ENCODE measurements around the gene SCP2. TPM values are rescaled to one million over a fixed set of nuclear protein-coding genes. Genes with fewer than 3 reads are reported as not detected.

Gene SCP2
- total RNA-seq, 4 donors from 2014 or later = 97.8 to 194 (median 118) TPM

- Histone ChIP-seq H3K27me3 (no peaks in the 10 kb centered on the region), H3K4me1 (peaks cover 8 to 32% (median 13%) of the 10 kb centered on the region in 3 donors), H3K27ac (peak overlapping the region; percentile 69 to 83 (median 80)), H3K36me3 (no peaks in the 10 kb centered on the region), H3K9me3 (no peaks in the 10 kb centered on the region), H3K4me3 (peak overlapping the region; percentile 66 to 88 (median 76))
- intact Hi-C loops (cut with DNase I) = no loop called here
- 19 to 27% methylated on average over 7 to 8 of the region's 12 CpGs for WGBS, 2 donors
- no peak for DNase-seq
- TF ChIP-seq CTCF (IDR thresholded peaks at IDR 0.05) = no peak
- no peak for TF ChIP-seq POLR2A (IDR thresholded peaks at IDR 0.05)
Measured at GRCh38 chr1:52926864-52927211, 238 bp upstream of the SCP2 start.

GRCh38 chr1:52928015-52928404 is 934 bp downstream of the SCP2 start:
- Histone ChIP-seq H3K4me1 (peaks cover 8 to 27% (median 13%) of the 10 kb centered on the region in 3 donors), H3K9me3 (no peaks in the 10 kb centered on the region), H3K27me3 (no peaks in the 10 kb centered on the region), H3K27ac (peak overlapping the region in 3 of 4 donors; percentile 79 to 83 (median 82)), H3K4me3 (peak overlapping the region; percentile 66 to 88 (median 76)), H3K36me3 (no peaks in the 10 kb centered on the region)
- TF ChIP-seq POLR2A (IDR thresholded peaks at IDR 0.05) (no peak), CTCF (IDR thresholded peaks at IDR 0.05) (no peak)
- WGBS, 2 donors = 22 to 24% methylated on average over 13 to 15 of the region's 15 CpGs
- intact Hi-C loops (cut with DNase I) = no loop called here
- DNase-seq = no peak

GRCh38 chr1:52929019-52929418 is 1.9 kb downstream of the SCP2 start:
- Histone ChIP-seq H3K36me3 (no peaks in the 10 kb centered on the region), H3K4me1 (peaks cover 8 to 27% (median 13%) of the 10 kb centered on the region in 3 donors), H3K27ac (no peak overlapping the region), H3K9me3 (no peaks in the 10 kb centered on the region), H3K27me3 (no peaks in the 10 kb centered on the region), H3K4me3 (no peak overlapping the region)
- TF ChIP-seq CTCF (IDR thresholded peaks at IDR 0.05) (no peak), POLR2A (IDR thresholded peaks at IDR 0.05) (no peak)
- 91 to 97% methylated on average over 4 of the region's 4 CpGs for WGBS, 2 donors
- intact Hi-C loops (cut with DNase I) = no loop called here
- DNase-seq = no peak

DNA sequence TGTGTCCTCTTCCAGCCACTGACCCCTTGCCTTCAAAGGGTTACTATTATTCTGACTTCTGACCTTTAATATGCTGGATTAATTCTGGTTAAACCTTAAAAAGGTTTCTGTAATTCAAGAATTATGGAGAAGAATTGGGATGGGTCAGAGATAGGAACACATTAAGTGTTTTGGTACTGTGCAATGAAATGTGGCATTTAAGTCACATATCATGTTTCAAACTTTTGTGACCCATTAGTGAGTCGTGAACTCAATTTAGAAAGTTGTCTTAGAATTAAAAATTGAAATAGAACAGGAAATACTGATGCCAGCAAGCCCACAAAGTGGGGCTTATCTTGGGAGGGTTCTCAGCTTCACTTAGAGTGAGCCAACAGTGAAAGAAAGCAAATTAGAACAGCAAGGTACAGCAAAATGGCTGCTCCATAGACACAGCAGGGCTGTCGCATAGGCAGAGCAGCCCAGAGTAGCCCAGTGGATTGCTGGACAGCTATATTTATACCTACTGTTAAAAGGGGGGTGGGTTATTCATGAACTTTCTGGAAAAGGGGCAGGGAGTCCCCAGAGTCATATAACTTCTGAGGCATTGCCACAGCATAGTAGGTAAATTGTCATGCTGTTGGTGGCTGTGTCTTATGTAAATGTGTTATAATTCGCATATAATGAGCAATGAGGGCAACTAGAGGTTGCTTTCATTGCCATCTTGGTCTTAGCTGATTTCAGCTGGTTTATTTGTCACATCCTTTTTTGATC is 10.5 kb downstream of the SCP2 start:
- DNase-seq = no peak
- Histone ChIP-seq H3K4me3 (no peak overlapping the region), H3K36me3 (peaks cover 0 to under 1% (median 0%) of the 10 kb centered on the region in 3 donors), H3K27ac (no peak overlapping the region), H3K4me1 (peaks cover 0 to 5% (median 4%) of the 10 kb centered on the region in 3 donors), H3K27me3 (no peaks in the 10 kb centered on the region), H3K9me3 (no peaks in the 10 kb centered on the region)
- no peak for TF ChIP-seq POLR2A (IDR thresholded peaks at IDR 0.05)
- no peak for TF ChIP-seq CTCF (IDR thresholded peaks at IDR 0.05)
- WGBS, 2 donors = 75 to 90% methylated on average over 3 of the region's 3 CpGs
- intact Hi-C loops (cut with DNase I) = no loop called here

DNA sequence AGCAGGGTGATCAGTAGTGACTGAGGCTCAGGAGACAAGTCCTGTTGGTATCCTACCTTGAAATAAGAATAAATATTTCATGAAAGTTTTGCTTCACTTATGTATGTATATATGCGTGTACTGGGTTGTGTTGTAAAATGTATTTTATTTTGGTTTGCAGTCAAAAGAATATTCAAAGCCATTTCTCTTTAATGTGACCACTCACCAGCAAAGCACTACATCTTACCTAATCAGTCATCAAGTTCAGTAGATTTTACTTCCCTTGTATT is 11.0 kb downstream of the SCP2 start:
- Histone ChIP-seq H3K4me1 (peaks cover 0 to 5% (median 4%) of the 10 kb centered on the region in 3 donors), H3K36me3 (peaks cover 0 to 5% (median 0%) of the 10 kb centered on the region in 3 donors), H3K9me3 (no peaks in the 10 kb centered on the region), H3K27ac (no peak overlapping the region), H3K4me3 (no peak overlapping the region), H3K27me3 (no peaks in the 10 kb centered on the region)
- 85 to 95% methylated on average over 1 of the region's 1 CpG for WGBS, 2 donors
- intact Hi-C loops (cut with DNase I) = no loop called here
- no peak for DNase-seq
- TF ChIP-seq POLR2A (IDR thresholded peaks at IDR 0.05) (no peak), CTCF (IDR thresholded peaks at IDR 0.05) (no peak)

Data from esophagus squamous epithelium (tissue), 5 donors.